Stimulated activated CD4-positive, alpha-beta T cell treated with anti-CD3 and anti-CD28 coated beads, Interleukin-12 subunit alpha, Interleukin-12 subunit beta, amount 100 ng/mL, for 4 hours (primary cell): Measurements from ENCODE around the gene BIN1.
"Not testable (repeated sequence)": the region's sequence is repeated elsewhere in the genome, so short reads cannot be mapped to it uniquely, and the experiment has no call there.

Source experiments
- DNase-seq: peaks from one replicate; pipeline ENCODE4 v3.0.0-alpha.2; 2020

Gene BIN1

DNA sequence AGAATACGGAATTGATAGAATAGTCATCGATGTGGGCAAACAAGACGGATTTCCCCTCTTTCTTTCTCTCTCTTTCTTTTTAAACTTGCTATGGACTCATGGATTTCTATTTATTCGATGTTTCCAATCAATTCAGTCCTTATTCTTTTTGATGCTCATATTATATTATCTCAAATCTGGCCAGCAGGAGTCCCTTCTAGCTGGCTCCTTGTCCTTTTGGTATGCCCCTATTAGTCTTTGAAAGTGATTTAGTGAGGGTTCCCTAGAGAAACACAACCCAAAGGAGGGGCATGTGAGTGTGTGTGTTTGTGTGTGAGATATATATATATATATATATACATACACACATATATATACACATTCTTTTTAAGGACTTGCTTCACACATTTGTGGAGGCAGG is 23.5 kb upstream of the BIN1 start:
- DNase-seq, result no peak

DNA sequence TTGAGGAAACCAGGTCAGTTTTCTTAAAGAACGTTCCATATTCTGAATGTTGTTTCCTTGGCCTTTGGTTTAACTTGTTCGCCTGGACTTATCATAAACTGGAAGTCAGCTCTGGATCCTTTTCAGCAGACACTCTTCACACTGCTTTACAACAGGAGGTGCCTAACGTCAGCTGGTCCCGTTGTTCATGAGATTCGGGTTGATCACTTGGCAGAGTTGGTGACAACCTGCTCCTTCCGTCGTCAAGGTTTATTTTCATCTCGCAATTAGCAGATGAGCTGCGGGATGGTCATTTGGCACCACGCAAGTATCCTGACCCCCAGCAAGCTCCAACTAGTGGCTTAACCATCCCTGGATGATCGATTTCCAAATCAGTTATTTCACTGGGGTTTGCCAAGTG is 23.0 kb upstream of the BIN1 start:
- no peak for DNase-seq

DNA sequence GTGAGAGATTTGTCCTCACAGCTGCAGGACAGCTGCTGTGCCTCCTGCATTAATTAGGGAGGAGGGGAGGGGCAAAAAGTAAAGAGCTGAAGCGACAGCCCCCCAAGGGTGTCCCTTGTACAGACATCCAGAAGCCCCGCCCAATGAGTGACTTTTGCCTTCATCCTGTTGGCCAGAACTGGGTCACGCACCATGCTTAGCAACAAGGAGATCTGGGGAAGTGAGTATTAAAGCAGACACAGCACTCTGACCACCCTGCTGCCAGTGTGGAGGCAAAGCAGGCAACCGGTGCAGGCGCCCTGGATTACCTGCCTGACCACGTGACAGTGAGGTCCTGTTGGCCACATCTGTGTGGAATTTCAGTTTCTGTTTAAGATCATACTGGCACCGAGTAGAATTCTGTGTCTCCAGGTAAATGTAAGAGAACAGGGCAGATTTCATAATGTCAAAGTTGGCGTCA is 21.5 kb upstream of the BIN1 start:
- DNase-seq, result no peak

DNA sequence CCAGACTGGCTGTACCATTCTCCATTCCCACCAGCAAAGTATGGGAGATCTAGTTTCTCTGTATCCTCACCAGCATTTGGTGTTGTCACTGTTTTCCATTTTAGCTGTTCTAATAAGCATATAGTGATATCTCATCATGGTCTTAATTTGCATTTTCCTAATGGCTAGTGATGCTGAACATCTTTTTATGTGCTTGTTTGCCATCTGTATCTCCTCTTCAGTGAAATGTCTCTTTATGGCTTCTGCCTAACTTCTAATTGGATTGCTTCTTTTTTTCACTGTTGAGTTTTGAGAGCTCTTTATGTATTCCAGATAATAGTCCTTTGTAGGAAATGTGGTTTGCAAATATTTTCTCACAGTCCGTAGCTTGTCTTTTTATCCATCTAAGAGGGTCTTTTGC is 18.9 kb upstream of the BIN1 start:
- DNase-seq, result no peak

GRCh38 chr2:127124426-127124825 is 17.5 kb upstream of the BIN1 start:
- DNase-seq, result no peak

DNA sequence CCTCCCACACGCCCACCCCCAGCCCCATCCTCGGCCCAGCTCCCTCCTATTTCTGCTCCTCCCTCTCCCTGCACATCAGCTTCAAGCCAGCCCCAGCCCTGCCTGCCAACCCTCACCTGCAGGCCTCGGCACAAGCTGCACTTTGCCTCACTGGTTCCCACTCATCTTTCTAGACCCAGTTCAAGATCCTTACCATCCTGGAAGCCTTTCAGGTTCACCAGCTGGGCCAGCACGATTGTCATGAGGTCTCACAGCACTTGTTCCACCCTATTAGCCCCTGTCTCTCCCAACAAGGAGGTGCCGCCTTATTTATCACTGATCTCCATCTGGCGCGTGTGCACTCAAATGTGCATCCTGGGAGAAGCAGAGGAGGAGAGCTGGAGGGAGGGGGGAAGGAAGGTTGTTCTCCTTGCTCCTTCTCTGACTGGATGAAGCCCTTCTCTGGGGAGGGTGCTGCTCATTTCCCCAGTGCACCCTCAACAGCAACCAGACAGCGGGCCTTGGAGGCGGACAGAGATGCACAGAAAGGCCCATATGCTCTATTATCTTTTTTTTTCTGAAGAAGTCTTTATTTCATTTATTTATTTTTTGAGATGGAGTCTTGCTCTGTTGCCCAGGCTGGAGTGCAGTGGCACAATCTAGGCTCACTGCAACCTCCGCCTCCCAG is 15.5 kb upstream of the BIN1 start:
- no peak for DNase-seq

DNA sequence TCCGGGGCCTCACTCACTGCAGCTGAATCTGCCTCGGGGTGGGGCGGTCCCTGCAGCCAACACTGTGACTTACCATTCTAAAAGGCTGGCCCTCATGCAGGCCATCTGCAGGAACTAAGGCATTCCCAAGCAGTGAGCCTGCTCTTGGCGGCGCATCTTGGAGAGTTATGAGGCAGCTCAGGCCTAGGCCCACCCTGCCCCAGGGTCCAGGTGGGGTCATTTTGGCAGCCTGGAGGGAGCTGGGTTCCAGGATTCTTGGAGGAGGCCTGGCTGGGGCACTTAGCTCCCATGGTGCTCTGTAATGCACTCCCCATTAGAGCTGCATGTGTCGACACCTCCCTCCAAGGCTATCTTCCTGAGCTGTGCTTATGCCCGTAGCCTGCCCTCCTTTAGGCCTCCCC is 14.8 kb upstream of the BIN1 start:
- no peak for DNase-seq

DNA sequence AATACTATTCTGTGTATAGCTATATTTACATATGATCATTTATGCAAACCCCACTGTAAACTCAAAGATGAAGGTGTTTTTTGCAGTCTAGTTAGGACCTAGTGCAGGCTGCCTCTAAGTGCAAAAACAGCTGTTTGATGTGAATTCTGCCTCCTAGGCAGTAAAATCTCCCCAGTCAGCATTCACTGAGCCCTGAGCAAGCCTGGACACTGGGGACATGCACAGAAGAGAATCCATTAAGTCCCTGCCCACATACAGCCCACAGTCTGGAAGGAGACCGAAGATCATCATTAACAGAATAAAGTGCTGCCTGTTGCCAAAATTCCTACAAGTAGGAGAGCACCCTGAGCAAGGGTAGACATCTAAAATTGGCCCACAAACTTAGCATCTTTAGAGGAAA is 14.4 kb upstream of the BIN1 start:
- no peak for DNase-seq

GRCh38 chr2:127120408-127120807 is 13.5 kb upstream of the BIN1 start:
- DNase-seq, result not testable (repeated sequence)

DNA sequence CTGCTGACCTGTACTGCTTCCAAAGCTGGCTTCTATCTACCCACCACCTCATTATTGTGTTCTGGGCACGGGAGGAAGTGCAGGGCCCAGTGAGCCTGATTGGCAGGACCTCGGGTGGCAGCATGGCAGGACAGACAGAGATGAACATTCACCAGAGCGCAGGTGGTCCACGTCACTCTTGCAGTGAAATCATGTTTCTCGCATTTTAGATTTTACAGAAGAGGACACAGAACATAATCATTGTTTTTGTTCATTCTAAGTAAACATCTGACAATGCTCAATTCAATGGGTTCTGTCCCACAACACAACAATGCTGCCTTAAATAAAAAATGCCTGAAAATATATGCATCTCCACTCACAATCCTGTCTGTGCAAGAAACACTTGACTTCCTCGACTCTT is 11.5 kb upstream of the BIN1 start:
- no peak for DNase-seq

GRCh38 chr2:127118038-127118437 is 11.1 kb upstream of the BIN1 start:
- DNase-seq, result no peak

DNA sequence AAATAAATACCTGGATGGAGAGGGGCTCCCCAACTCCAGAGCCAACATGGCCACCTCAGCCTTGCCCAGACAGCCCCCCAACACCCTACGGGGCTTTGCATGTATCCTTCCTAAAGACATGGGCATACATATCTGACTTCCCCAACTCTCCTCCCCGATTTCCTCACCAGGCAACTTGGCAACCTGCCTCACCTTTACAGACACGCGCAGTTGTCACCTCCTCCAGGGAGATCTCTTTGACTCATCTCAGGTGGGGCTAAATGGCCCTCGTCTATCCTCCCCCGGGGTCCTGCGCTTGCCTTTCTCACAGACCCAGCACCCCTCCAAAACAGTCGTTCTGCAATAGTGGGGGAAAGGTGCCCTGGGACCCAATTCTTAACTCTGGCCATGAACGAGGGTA is 10.6 kb upstream of the BIN1 start:
- no peak for DNase-seq

DNA sequence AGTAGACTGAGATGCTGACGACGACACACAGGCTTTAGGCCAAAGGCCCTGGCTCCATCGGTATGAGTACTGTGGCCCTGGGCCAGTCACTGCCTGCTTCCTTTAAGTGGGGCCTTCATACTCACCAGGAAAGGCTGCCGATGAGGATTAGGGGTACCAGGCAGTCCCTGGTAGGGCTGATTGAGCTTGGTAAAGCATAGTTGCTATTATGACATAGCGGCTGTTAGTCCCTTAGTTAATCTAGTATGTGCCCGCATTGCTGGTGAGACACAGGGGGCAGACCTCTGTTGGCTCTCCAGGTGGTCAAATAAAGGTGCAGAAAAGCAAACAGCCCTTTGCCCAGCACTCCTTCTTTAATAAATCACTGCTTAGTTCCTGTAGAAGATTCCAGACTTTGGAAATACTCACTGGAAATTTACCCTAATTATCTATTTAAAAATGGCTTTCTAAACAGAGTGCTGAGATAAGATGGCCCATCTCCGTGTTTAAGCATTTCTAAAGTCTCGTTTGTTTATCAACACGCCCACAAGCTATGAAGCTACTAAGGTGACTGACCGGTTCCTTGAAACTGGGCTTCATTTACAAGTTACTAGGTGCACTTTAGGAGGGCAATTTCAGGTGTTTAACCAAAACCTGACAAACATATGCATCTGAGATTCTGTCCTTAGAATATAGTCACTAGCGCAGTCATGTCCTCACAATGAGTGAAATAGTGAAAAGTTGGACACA is 8.7 kb upstream of the BIN1 start:
- DNase-seq, result no peak

DNA sequence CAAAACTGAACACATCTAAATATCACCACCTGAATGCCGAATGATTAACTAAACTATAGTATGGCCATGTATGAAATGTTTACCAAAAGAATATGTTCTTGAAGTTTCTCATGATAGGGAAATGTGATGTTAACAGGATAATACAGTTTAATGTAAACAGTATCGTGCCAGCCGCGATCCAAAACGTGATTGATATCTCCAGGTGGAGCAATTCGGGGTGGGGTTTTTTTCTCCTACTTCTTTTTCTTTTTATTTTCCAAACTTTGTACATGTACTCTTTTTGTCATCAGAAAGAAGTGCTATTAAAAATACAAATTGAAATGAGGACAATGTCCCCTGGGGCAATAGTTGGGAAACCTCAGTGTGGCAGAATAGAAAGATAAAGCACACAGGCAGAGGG is 4.0 kb upstream of the BIN1 start:
- DNase-seq, result no peak

- DNase-seq, result no peak
These were observed 1.2 kb upstream of the BIN1 start for GRCh38 chr2:127108090-127108523.

DNA sequence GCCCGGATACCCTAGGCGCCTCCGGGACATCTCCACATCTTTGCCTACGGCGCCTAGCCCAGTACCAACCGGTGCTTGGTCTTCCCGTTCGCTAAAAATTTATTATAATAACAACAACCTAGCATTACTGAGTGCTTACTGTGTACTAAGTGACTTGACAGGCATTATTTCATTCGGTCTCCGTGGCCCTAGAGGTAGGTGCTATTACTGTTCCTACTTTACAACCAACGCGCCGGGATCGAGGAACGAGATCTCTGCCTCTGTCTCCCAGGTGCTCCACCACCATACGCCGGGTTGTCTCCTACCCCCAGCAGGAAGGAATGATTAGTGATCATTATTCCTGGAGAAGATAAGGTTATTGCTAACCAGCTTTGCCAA is 657 bp upstream of the BIN1 start:
- DNase-seq, result no peak

GRCh38 chr2:127106457-127106990 is 430 bp downstream of the BIN1 start:
- DNase-seq, result no peak

DNA sequence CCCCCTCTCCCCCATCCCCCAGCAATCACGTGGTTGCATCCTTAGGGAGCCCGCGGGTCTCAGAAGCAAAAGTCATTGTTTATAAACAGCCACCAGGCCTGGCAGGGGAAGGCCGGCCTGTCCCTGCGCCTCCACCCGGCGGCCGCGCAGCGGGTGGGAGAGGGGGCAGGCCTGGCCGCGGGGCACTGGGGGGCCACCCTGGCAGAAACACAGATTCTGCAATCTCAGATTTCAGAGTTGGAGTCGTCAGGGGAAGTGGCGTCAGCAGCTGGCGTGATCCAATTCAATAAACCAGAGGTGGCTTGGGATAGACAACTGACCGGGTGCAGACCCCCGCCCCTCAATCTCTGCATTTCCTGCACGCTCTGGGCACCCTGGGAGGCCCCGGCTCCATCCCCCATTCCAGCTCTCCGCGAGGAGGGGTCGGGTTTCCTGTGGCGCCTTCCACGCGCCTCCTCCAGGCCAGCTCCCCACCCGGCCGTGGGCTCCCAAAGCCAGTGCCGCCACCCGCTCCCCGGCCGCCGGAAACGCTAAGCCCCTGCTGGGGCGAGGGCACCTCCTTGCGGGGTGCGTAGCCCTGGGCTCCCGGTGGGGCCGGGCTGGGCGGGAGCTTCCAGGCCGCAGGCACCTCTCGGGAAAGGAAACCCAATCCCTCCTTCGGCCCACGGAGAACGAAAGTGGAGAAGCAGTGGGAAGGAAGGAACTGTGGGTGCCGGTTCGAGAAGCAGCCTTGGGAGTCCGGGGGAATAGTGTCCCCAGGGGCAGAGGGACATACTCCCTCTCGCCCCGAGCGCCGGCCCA is 1.1 kb downstream of the BIN1 start:
- DNase-seq, result no peak

DNA sequence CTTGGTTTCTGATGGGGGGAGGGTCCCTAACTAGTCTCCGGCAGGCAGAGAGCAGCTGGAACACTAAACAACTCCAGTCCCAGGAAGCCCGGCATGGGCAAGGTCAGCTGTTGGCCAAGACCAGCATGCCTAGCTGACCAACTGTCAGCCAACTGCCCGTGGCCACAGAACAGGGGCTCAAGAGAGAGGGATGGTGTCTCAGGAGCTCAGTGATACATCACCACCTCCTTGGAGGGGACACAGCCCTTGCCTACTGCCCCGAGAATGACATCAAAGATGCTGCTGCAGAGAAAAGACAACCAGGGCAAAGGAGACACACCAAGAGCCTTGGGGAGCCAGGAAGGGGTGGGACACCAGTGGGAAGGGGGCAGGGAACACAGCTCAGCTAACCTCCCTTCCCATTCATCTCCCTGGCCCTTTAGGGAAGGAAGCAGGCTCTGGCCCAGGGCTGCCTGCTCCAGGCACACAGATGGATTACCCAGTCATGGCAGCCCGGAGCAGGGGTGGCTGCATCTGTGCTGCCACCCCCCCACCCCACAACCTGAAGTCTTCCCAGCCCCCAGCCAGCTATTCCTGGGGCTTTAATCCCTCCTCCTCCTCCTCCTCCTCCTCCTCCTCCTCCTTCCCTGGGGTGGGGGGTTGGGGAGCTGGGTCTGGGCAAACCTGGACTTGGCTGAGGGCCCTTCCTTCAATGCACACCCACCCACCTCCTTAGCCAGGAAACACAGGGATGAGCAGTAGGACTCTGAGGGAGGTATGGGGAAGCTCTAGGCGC is 1.9 kb downstream of the BIN1 start:
- no peak for DNase-seq

DNA sequence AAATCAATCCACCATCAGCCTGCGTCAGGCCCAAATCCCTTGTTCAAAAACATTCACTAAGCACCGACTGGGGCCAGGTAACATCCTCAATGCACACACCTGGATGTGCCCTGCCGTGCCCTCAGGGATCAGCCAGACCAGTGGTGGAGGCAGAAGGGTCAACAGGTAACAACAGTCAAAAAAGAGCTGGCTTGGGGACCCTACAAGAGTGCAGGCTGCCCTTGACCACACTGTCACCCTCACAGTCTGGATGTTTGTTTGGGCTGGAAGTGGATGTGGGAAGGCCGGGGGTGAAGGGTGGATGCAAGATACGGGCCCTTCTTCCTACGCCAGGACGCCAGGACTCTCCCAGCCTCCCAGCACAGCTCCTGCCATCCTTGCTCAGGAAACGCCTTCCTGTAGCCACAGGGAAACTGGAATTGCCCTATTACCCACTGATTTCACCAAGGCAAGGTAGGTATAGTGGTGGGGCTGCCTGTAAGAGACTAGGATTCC is 2.7 kb downstream of the BIN1 start:
- no peak for DNase-seq

DNA sequence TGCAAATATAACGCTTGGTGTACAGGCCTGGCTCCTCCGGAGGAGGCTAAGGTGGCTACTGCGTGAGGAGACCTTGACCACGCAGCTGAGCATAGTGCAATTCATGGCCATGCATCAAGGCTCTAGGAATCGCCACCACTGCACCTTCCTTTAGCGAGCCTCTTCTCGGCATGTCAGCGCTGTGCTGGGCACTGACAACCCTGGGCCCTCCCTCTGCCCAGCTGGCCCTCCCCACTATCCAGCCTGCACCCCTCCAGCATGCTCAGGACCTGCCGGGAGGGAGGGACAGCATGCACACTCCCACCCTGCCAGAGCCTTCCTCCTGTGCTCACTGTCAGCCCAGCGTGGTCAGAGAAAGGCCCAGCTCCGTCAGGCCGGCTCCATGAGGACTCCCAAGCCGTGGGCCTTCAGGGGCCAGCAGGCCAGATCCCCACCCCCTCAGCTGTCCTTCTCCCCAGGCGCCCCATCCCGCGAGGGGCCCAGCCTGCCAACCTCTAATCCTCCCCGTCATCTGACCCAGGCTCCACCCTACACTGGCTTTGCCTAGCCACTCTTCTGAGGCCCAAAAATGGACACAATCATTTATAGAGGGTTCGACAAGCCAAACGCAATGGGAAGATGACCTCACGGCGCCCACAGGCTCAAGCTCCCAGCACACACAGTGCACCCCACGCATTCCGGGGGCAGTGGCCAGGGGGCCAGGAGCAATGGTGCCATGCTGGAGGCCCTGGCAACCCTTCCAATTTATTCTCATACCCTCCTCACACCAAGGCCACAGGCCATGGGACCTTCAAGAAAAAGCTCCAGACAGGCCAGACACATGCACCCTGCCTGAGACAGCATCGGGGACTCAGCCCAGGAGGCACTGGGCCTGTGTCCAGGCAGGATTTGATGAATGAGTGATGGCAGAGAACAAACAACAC is 3.5 kb downstream of the BIN1 start:
- DNase-seq, result no peak
